ENCODE data around the gene DMAP1.

The DMAP1 gene

GRCh38 chr1:44208226-44208625 lies 5.0 kb upstream of the DMAP1 start:
- no peak for TF ChIP-seq CTCF (conservative IDR thresholded peaks at IDR 0.05; ENCODE audit: low read depth)
- DNase-seq (ENCODE audit: low spot score): no peak
- ChIA-PET POLR2A (ENCODE audit: low non-redundant PET) (no interaction called here), CTCF (no interaction called here)
- no peak overlapping the region for H3K27ac ChIP-seq

GRCh38 chr1:44210595-44210994 lies 2.7 kb upstream of the DMAP1 start:
- ChIA-PET POLR2A (ENCODE audit: low non-redundant PET) (no interaction called here), CTCF (interaction anchor here (1.3 kb wide), 1 partner anchor 118 kb away, joined by 3 read pairs; no protein-coding TSS in a partner anchor)
- no peak for DNase-seq (ENCODE audit: low spot score)
- no peak for TF ChIP-seq CTCF (conservative IDR thresholded peaks at IDR 0.05; ENCODE audit: low read depth)
- H3K27ac ChIP-seq: no peak overlapping the region

DNA sequence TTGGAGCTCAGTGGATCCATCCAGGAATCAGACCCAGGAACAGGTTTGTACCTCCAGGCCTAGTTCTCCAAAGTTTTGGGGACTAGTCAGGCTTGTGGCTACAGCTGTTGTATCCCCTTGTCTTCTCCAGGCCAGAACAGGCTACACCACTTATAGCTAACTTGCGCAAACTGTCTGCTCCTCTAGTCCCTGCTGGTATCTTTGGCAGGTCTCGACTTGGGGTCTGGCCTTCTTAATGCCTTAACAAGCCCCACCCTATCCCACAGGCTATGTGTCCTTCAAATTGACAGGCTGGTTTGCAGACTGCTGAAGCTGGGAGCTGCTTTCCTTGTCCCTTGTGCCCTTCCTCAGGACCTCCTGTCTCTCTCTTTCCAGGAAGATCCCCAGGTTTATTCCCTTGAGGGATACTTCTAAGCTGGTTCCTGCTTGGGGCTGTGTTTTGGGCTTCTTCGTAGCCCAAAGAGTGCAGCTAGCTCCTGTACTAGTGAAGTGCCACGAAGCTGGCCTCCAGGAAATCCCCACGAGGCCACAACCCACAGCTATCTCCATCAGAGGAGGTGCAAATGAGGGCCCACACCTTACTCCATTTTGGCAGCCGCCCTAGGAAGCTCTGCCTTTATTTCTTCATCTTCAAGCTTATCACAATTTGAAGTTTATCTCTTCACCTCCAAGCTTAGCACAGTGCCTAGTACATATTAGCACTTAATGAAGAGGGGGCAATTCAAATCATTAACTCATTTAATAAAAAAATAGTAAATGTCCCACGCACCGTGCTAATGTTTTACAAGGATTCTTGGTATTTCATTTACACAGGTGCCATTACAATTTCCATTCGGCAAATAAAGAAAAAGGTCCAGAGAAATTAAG lies 683 bp upstream of the DMAP1 start:
- POLR2A ChIA-PET (ENCODE audit: low non-redundant PET): interaction anchor here (0.7 to 1.0 kb wide), 2 partner anchors 8 to 144 kb away, joined by 3 read pairs; no protein-coding TSS in a partner anchor
- peak overlapping the region; percentile 74 for H3K27ac ChIP-seq

DNA sequence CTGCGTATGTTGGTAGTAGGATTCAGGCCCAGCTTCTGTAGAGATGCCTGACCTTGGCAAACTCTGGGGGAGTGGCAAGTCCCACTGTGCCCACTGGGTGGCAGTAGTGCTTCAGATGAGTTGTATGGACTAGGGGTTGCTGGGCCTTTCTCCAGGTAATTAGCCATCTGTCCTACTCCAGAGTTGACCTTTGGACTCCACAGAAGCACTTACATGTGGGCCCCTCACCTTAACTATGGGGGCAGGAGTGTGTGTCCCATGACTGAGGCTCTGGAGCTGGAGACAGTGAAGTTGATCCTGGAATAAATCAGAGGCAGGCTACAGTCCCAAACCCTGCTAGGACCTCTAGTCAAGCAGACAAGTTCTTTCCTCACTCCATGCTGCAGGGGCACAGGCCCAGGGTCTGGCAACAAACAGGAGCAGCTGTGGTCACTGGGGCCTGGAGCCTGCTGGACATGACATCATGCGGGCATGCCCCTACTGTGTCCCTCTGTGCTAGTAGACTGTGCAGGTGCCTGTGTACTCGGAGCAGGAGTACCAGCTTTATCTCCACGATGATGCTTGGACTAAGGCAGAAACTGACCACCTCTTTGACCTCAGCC lies 4.6 kb downstream of the DMAP1 start:
- peak; percentile 65 for DNase-seq (ENCODE audit: low spot score)
- POLR2A ChIA-PET (ENCODE audit: low non-redundant PET): no interaction called here
- peak; percentile 89 for TF ChIP-seq CTCF (conservative IDR thresholded peaks at IDR 0.05; ENCODE audit: low read depth)
- H3K27ac ChIP-seq: peak overlapping the region; percentile 48
- CTCF ChIA-PET: interaction anchor here (0.6 to 2.6 kb wide), 25 partner anchors 15 to 448 kb away, joined by 3 to 19 read pairs (median 3); no protein-coding TSS in a partner anchor

More for the DNA sequence above, 683 bp upstream of the DMAP1 start:
- no peak for TF ChIP-seq CTCF (conservative IDR thresholded peaks at IDR 0.05; ENCODE audit: low read depth)
- DNase-seq (ENCODE audit: low spot score): no peak
- CTCF ChIA-PET: interaction anchor here (0.7 kb wide), 2 partner anchors 9 to 10 kb away, joined by 5 to 7 read pairs; no protein-coding TSS in a partner anchor

- POLR2A ChIA-PET (ENCODE audit: low non-redundant PET): no interaction called here
- CTCF ChIA-PET: interaction anchor here (0.6 to 2.6 kb wide), 11 partner anchors 18 to 434 kb away, joined by 3 to 19 read pairs (median 4); no protein-coding TSS in a partner anchor
- H3K27ac ChIP-seq: peak overlapping the region; percentile 48; the same call in 1 of the 2 replicates
- no peak for DNase-seq (ENCODE audit: low spot score)
- no peak for TF ChIP-seq CTCF (conservative IDR thresholded peaks at IDR 0.05; ENCODE audit: low read depth)
These were observed 5.4 kb downstream of the DMAP1 start for GRCh38 chr1:44218503-44219300.

DNA sequence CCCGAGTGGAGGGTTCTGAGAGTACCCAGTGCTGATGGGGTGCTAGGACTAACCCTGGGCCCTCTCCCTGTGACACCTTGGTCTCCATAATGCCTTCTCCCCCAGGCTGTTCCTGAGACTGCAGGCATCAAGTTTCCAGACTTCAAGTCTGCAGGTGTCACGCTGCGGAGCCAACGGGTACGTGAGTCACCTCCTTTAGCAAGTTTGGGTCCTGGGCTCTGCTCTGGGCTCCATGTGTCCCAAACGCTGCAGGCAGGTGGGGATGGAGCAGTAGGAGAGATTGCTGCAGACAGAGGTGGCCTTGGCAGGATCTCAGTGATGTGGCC lies 6.0 kb downstream of the DMAP1 start:
- no peak for TF ChIP-seq CTCF (conservative IDR thresholded peaks at IDR 0.05; ENCODE audit: low read depth)
- peak overlapping the region; percentile 48 for H3K27ac ChIP-seq
- no peak for DNase-seq (ENCODE audit: low spot score)
- POLR2A ChIA-PET (ENCODE audit: low non-redundant PET): no interaction called here
- CTCF ChIA-PET: interaction anchor here (1.1 kb wide), 1 partner anchor 376 kb away, joined by 4 read pairs; no protein-coding TSS in a partner anchor

All from RWPE1 (cell line).